ENCODE measurements around the gene BCAP31.

- TF ChIP-seq CTCF (IDR thresholded peaks at IDR 0.05) (no peak), EP300 (IDR thresholded peaks at IDR 0.05) (no peak)
Measured at GRCh38 chrX:153707406-153707805, 16.8 kb downstream of the BCAP31 start.
